Measurements from ENCODE around the gene C10orf53.

C10orf53 gene

DNA sequence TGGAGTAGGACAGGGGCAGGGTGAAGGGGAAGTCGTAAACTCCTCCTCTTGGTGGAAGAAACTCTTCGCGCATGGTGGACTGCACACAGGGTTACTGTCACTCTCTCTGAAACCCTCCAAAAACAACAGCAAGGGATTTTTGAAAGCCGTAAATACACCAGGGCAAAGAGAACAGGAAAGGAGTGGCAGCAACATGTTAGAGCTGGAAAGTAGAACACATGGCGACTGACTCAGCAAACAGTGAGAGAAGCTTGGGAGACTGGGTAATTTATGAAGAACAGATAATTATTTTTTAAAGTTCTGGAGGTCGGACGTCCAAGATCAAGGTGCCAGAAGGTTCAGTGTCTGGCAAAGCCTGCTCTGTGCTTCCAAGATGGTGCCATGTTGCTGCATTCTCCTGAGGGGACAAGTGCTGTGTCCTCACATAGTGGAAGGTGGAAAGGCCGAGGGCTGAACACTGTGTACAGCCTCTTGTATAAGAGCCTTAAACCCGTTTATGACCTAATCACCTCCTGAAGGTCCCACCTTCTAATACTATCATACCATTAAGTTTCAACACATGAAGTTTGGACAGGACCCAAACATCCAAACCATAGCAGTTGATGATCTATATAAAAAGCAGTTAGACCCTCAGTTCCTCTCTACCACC lies 22.5 kb upstream of the C10orf53 start:
- no peaks in the 10 kb centered on the region for H3K4me1 ChIP-seq (ENCODE audit: control insufficient read depth, insufficient read depth, low read length)

DNA sequence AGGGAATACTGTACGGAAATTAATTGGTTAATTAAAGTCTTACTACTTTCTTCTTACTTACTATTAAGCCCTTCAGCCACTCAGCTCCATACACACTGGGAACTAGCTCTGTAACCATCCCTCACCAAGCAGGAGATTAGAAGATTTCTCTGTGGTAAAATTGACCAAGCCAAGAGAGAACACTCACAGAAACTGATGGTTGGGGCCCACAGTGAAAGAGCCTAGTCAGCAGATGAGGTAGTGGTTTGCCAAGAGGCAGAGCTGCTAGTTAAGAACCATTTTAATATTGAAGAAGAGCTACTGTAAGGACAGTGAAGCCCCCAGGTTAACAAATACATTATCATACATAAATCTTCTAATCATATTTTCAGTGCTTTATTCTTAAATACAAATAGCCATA lies 21.8 kb upstream of the C10orf53 start:
- Histone ChIP-seq H3K9me3 (ENCODE audit: control insufficient read depth, low read length) (no peaks in the 10 kb centered on the region), H3K36me3 (ENCODE audit: control insufficient read depth, insufficient read depth, low read length) (no peaks in the 10 kb centered on the region), H3K9ac (ENCODE audit: low read length) (no peak overlapping the region), H3K4me1 (ENCODE audit: control insufficient read depth, insufficient read depth, low read length) (no peaks in the 10 kb centered on the region), H3K27me3 (ENCODE audit: control insufficient read depth, insufficient read depth, low read length) (no peaks in the 10 kb centered on the region), H3K4me3 (ENCODE audit: low read length) (no peak overlapping the region)

More for the DNA sequence above, 22.5 kb upstream of the C10orf53 start:
- Histone ChIP-seq H3K9me3 (ENCODE audit: control insufficient read depth, low read length) (no peaks in the 10 kb centered on the region), H3K9ac (ENCODE audit: low read length) (no peak overlapping the region), H3K27me3 (ENCODE audit: control insufficient read depth, insufficient read depth, low read length) (no peaks in the 10 kb centered on the region), H3K36me3 (ENCODE audit: control insufficient read depth, insufficient read depth, low read length) (no peaks in the 10 kb centered on the region), H3K4me3 (ENCODE audit: low read length) (no peak overlapping the region)

DNA sequence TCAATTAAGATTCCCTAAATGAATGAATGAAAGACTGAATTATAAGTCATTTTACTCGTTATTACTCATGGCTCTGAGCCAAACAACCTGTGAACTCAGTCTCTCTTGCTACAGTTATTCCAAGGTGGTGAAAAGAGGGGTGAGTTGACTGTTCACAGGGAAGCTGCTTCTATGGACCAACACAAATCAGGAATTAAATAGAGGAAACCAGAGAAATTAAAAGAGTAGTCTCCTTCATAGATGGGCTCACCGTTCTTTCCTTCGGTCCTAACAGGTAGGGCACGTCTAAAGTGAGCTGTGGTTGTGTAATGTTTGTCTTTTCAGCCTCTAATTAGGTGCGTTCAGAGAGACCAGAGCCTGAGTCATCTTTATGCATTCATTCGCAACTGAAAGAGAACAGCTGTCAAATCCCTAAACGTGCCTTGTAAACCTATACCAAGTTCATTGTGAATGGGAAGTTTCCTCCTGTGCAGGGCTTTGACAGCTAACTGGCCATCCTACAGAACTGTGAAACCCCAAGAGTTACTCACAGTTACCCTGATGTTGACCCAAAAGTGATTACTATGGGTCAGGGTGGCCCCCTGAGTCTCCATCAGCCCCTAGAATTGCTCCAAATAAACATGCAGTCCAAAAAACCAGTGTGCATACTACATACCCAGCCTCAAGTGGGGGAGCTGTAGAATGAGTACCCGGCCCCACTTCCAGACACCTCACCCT lies 18.2 kb upstream of the C10orf53 start:
- Histone ChIP-seq H3K4me1 (ENCODE audit: control insufficient read depth, insufficient read depth, low read length) (no peaks in the 10 kb centered on the region), H3K27me3 (ENCODE audit: control insufficient read depth, insufficient read depth, low read length) (no peaks in the 10 kb centered on the region), H3K4me3 (ENCODE audit: low read length) (no peak overlapping the region), H3K9me3 (ENCODE audit: control insufficient read depth, low read length) (no peaks in the 10 kb centered on the region), H3K36me3 (ENCODE audit: control insufficient read depth, insufficient read depth, low read length) (no peaks in the 10 kb centered on the region), H3K9ac (ENCODE audit: low read length) (no peak overlapping the region)

DNA sequence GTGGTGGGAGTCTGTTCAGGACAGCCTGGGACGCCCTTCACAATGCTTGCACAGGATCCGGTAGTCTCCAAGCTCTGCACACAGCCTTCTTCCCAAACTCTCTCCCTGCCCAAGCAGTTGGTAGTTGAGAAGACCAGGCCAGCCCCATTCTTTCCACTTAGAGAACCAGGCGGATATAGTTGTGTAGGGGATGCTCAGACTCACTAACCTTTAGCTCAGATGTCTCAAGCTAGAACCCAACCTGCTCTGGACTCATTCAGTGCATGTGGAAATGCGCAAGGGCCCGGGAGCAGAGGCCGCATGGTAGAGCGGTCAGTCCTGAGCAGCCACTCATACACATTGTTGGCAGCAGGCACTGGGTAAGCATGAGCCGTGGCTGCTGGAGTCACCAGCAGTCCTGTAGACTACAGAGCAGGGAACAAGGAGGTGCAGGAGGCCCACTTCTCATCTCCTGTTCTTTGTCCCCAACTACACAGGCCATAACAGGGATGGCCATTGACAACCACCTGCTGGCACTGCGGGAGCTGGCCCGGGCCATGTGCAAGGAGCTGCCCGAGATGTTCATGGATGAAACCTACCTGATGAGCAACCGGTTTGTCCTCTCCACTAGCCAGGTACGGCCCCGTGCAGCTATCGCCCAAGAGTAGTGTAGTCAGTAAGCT lies 17.2 kb upstream of the C10orf53 start:
- Histone ChIP-seq H3K4me3 (ENCODE audit: low read length) (no peak overlapping the region), H3K4me1 (ENCODE audit: control insufficient read depth, insufficient read depth, low read length) (no peaks in the 10 kb centered on the region), H3K9ac (ENCODE audit: low read length) (no peak overlapping the region), H3K36me3 (ENCODE audit: control insufficient read depth, insufficient read depth, low read length) (no peaks in the 10 kb centered on the region), H3K27me3 (ENCODE audit: control insufficient read depth, insufficient read depth, low read length) (no peaks in the 10 kb centered on the region), H3K9me3 (ENCODE audit: control insufficient read depth, low read length) (no peaks in the 10 kb centered on the region)

DNA sequence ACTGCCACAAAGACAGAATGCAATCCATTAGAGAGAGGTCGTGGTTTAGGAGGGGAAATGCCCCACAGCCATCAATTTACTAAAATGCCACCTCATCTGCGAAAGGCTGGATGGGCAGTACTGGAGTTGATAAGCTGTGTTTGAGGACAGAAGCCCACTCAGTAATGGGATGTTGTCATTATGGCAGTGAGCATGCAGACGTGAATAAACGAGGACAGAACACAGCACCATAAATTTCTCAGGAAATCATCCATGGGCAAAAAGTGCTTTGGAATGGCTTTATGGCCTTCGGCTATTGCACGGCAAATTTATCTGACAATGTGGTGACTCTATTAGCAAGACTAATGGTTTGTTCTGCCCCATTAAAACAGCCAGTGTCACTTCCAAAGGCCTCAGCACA lies 15.9 kb upstream of the C10orf53 start:
- Histone ChIP-seq H3K9me3 (ENCODE audit: control insufficient read depth, low read length) (no peaks in the 10 kb centered on the region), H3K9ac (ENCODE audit: low read length) (no peak overlapping the region), H3K4me3 (ENCODE audit: low read length) (no peak overlapping the region), H3K27me3 (ENCODE audit: control insufficient read depth, insufficient read depth, low read length) (no peaks in the 10 kb centered on the region), H3K36me3 (ENCODE audit: control insufficient read depth, insufficient read depth, low read length) (no peaks in the 10 kb centered on the region), H3K4me1 (ENCODE audit: control insufficient read depth, insufficient read depth, low read length) (no peaks in the 10 kb centered on the region)

DNA sequence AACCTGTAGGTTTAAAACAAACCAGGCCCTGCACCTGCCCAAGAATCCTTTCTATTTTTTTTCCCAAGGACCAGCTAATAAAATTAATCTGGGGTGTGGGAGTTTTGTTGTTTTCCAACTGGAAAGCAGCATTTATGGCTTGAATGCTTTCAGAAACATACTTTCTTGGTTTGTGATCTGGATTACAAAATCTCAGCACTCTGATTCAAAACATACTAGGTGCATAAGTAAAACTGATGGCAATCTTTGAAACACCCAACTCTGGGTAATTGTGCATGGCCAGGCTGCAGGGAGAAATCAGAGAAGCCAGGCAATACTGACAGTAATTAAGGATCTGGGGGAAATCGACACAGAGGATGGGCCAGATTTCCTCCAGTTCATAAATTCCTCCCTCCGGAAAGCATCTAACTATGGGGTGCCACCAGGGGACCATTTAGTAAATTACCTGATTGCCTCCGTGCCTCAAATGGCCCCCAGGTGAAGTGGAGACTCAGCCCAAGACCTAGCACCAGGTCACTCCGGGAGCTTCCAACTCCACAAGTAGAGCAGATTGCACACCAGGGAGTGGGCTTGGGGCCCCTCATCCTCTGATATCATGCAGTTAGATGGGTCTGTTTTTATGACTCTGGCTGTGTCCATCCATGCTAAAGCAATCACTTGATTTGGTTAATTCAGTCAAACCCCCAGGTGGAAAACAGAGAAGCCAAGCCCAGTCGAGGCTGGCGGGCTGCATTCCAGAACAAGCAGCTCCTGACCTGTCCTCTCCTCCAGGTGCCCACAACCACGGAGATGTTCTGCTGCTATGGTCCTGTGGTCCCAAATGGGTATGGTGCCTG lies 15.2 kb upstream of the C10orf53 start:
- no peak overlapping the region for H3K9ac ChIP-seq (ENCODE audit: low read length)
- no peaks in the 10 kb centered on the region for H3K4me1 ChIP-seq (ENCODE audit: control insufficient read depth, insufficient read depth, low read length)
- H3K4me3 ChIP-seq (ENCODE audit: low read length) = no peak overlapping the region
- no peaks in the 10 kb centered on the region for H3K36me3 ChIP-seq (ENCODE audit: control insufficient read depth, insufficient read depth, low read length)
- H3K9me3 ChIP-seq (ENCODE audit: control insufficient read depth, low read length) = no peaks in the 10 kb centered on the region
- no peaks in the 10 kb centered on the region for H3K27me3 ChIP-seq (ENCODE audit: control insufficient read depth, insufficient read depth, low read length)

DNA sequence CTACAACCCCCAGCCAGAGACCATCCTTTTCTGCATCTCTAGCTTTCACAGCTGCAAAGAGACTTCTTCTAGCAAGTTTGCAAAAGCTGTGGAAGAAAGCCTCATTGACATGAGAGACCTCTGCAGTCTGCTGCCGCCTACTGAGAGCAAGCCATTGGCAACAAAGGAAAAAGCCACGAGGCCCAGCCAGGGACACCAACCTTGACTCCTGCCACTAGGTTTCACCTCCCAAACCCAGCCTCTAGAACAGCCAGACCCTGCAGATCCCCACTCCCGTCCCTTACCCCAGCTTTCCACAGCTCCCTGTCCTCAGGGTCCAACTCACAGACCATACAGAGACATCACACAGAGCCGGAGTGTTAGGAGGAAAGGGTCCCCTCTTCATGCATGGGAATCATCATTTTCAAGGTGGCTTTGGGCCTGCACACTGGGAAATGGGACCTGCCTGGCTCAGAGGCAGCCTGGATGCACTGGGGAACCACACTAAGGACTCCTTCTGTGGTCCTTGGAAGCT lies 14.6 kb upstream of the C10orf53 start:
- no peak overlapping the region for H3K4me3 ChIP-seq (ENCODE audit: low read length)
- no peaks in the 10 kb centered on the region for H3K36me3 ChIP-seq (ENCODE audit: control insufficient read depth, insufficient read depth, low read length)
- H3K9ac ChIP-seq (ENCODE audit: low read length) = no peak overlapping the region
- no peaks in the 10 kb centered on the region for H3K4me1 ChIP-seq (ENCODE audit: control insufficient read depth, insufficient read depth, low read length)
- H3K9me3 ChIP-seq (ENCODE audit: control insufficient read depth, low read length) = no peaks in the 10 kb centered on the region
- H3K27me3 ChIP-seq (ENCODE audit: control insufficient read depth, insufficient read depth, low read length) = no peaks in the 10 kb centered on the region

DNA sequence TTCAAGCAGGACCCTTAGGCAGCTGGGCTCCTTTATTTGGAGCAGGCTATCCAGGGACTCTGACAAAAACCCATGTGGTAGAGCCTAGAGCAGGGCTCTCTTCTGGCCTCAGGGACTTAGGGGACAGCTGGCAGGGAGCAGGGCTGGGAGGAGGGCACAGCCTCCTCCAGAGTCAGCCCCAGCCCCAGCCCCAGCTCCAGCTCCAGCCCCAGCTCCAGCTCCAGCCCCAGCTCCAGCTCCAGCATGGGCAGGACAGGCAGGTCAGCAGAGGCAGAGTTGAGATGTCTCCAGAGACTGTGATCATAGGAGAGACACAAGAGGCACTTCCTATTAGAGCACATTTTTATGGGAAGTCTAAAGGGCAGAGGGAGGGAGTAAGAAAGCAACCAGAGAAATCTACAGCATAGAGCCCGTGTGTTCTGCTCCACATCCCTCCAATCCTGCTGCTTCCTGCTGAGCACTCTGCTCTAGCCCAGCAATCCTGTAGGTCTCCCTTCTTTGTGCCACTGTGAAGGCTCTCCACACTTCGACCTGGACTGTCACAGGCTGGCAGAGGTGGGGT lies 13.3 kb upstream of the C10orf53 start:
- H3K9me3 ChIP-seq (ENCODE audit: control insufficient read depth, low read length) = no peaks in the 10 kb centered on the region
- no peaks in the 10 kb centered on the region for H3K27me3 ChIP-seq (ENCODE audit: control insufficient read depth, insufficient read depth, low read length)

DNA sequence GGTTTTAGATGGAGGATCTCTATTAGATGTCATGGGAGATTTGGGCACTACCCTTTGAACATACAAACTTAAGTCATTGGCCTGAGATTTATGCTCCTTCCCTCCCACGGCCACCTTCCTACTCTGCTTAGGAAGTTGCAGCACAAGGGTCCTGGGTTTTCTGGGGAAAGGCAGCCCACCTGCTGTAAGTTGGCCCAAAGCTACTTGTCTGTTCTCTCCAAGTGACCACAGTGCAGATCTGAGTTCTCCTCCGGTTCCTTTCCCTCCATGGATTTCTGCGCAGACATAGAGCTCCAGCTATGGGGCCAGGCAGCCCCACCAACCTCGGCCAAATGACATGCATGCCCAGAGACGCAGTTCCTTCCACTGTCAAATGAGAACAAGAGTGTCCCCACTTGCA lies 12.8 kb upstream of the C10orf53 start:
- Histone ChIP-seq H3K27me3 (ENCODE audit: control insufficient read depth, insufficient read depth, low read length) (no peaks in the 10 kb centered on the region), H3K36me3 (ENCODE audit: control insufficient read depth, insufficient read depth, low read length) (no peaks in the 10 kb centered on the region), H3K4me1 (ENCODE audit: control insufficient read depth, insufficient read depth, low read length) (no peaks in the 10 kb centered on the region), H3K4me3 (ENCODE audit: low read length) (no peak overlapping the region), H3K9ac (ENCODE audit: low read length) (no peak overlapping the region), H3K9me3 (ENCODE audit: control insufficient read depth, low read length) (no peaks in the 10 kb centered on the region)

More for the DNA sequence above, 13.3 kb upstream of the C10orf53 start:
- Histone ChIP-seq H3K4me3 (ENCODE audit: low read length) (no peak overlapping the region), H3K4me1 (ENCODE audit: control insufficient read depth, insufficient read depth, low read length) (no peaks in the 10 kb centered on the region), H3K9ac (ENCODE audit: low read length) (no peak overlapping the region), H3K36me3 (ENCODE audit: control insufficient read depth, insufficient read depth, low read length) (no peaks in the 10 kb centered on the region)

DNA sequence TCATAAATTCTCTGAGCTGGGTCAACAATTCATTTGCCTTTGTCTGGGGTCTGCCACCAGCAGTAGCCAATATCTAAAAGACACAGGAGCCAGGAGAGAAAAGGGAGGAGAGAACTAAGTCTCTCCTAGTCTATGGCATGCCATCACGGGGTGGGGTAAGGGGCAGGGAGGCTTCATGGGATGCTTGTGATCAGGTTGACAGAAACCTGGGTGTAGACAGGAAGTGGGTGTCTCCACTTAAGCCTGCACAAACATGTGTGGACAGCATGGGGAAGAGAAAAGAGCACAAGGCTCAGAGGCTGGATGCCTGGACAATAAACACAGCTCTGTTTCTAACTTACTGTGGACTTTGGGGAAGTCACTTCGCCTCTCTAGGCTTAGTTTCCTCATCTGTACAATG lies 11.5 kb upstream of the C10orf53 start:
- H3K36me3 ChIP-seq (ENCODE audit: control insufficient read depth, insufficient read depth, low read length) = no peaks in the 10 kb centered on the region
- H3K9ac ChIP-seq (ENCODE audit: low read length) = no peak overlapping the region
- no peak overlapping the region for H3K4me3 ChIP-seq (ENCODE audit: low read length)
- no peaks in the 10 kb centered on the region for H3K27me3 ChIP-seq (ENCODE audit: control insufficient read depth, insufficient read depth, low read length)
- no peaks in the 10 kb centered on the region for H3K4me1 ChIP-seq (ENCODE audit: control insufficient read depth, insufficient read depth, low read length)
- no peaks in the 10 kb centered on the region for H3K9me3 ChIP-seq (ENCODE audit: control insufficient read depth, low read length)

DNA sequence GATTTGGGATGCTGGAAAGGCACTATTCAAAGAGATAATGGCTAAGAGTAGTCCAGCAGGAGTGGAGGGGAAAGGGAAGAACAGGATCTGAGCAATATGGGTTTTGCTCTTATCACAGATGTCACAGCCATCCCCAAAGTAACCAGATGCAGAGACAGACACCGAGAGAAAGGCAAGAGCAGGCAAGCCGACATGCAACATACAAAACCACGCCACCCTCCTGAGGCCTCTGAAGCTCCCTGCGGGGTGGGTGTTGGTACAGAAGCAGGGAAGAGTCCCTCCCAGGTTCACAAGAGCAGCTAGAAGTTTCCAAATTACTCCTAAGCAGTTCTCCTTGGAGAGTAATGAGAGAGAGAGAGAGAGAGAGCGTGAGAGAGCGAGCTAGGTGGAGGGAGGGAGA lies 10.8 kb upstream of the C10orf53 start:
- no peaks in the 10 kb centered on the region for H3K4me1 ChIP-seq (ENCODE audit: control insufficient read depth, insufficient read depth, low read length)
- H3K4me3 ChIP-seq (ENCODE audit: low read length) = no peak overlapping the region
- H3K9me3 ChIP-seq (ENCODE audit: control insufficient read depth, low read length) = no peaks in the 10 kb centered on the region
- no peaks in the 10 kb centered on the region for H3K36me3 ChIP-seq (ENCODE audit: control insufficient read depth, insufficient read depth, low read length)
- H3K27me3 ChIP-seq (ENCODE audit: control insufficient read depth, insufficient read depth, low read length) = no peaks in the 10 kb centered on the region
- no peak overlapping the region for H3K9ac ChIP-seq (ENCODE audit: low read length)
